ENCODE measurements around the gene RTF1. TPM values are rescaled to one million over a fixed set of nuclear protein-coding genes. Genes with fewer than 3 reads are reported as not detected.
A peak's percentile ranks its signal among the peaks of the same experiment; 100 is the strongest.
"Not testable (repeated sequence)": the region's sequence is repeated elsewhere in the genome, so short reads cannot be mapped to it uniquely, and the experiment has no call there.

Gene RTF1
- total RNA-seq: 26.8 TPM
- long read RNA-seq, full-length matches to known transcripts: 11 of 146 reads
- long read RNA-seq, partial matches to known transcripts: 111 of 146 reads
- long read RNA-seq, other reads (novel, unspliced or antisense): 24 of 146 reads

DNA sequence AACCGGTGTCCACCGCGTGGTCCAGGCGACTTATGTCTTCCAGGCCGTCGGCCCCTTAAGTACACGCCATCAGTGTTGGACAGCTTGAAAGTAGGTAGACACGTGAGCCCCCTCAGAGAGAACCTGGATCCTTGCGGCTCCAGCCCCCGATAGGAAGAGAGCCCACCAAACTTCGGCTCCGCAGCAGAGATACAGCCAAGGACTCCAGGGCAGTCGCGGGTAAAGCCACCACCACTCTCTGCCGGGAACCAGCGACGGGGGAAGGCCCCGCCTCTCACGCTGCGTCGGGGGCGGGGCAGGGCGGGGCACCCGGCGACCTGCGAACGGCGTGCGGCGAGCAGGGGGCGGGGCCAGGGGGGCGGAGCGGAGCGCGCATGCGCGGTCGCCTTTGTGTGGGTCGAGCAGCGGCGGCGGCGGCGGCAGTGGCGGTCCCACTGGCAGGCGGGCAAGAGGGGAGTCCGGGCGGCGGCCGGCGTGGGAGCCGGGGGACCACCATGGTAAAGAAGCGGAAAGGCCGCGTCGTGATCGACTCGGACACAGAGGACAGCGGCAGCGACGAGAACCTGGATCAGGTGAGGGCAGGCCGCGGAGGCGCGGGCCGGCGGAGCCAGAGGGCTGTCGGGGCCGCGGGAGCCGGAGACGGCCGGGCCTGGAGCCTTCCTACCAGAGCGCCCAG is at the start of gene RTF1:
Gene RTF1, plus strand, starts transcription at position 354 of the 676 bp plus-strand sequence. Its CDS starts 21 bp downstream, at position 375.
- intact Hi-C loops (cut with micrococcal nuclease): no loop called here
- peak; percentile 98 for ATAC-seq

DNA sequence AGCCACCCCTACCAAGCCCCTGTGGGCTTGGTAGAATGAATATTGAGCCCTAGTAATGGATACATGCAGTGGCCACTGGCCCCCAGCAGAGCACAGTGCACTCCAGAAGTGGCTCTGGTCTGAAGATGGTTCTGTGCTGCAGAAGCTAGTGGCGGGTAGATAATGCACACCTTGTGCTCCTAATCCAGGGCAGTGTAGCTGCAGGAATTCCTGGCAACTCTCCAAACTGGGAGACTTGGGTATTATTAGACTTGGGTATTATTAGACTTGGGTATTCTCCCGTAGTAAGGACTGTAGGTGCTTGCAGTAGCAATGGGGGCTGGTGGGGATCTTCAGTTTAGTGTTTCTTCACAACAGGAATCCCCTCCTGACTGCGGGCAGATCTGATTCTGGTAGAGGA is 49.5 kb upstream of the RTF1 start:
- peak; percentile 92 for ATAC-seq
- DNase-seq: no peak
- intact Hi-C loops (cut with micrococcal nuclease): no loop called here

More for the DNA sequence above, at the start of gene RTF1:
- peak; percentile 98 for DNase-seq

DNA sequence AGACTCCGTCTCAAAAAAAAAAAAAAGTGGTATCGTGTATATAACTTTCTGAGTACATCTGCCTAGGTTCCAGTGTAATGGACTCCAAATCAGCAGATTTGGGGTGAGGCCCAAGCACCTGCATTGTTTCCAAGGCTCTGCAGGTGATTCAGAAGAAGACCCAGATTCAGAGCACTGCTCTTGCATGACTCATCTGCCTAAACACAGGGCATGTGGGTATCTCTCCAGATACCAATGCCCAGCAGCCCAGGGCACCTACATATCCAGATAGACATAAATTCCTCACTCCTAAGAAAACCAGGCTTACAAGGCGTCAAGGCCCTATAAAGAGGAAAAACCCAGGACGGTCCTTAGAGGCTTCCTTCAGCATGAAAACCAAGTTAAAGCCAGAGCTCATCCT is 38.9 kb upstream of the RTF1 start:
- intact Hi-C loops (cut with micrococcal nuclease): no loop called here
- DNase-seq: no peak
- no peak for ATAC-seq

DNA sequence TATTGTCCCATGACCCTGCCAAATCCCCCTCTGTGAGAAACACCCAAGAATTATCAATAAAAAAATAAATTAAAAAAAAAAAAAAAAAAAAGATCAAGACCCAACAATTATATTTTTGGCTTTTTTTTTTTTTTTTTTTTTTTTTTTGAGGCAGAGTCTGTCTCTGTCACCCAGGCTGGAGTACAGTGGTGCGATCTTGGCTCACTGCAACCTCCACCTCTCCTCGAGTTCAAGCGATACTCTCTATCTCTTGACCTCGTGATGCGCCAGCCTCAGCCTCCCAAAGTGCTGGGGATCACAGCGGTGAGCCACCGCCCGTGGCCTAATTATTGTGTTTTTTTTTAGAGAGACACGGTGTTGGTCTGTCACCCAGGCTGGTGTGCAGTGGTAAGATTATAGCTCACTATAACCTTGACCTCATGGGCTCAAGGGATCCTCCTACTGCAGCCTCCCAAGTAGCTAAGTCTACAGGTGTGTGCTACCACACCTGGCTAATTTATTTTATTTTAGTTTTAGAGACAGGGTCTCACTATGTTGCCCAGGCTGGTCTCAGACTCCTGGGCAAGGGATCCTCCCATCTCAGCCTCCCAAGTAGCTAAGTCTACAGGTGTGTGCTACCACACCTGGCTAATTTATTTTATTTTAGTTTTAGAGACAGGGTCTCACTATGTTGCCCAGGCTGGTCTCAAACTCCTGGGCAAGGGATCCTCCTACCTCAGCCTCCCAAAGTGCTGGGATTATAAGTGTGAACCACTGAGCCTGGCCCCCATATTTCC is 32.7 kb upstream of the RTF1 start:
- intact Hi-C loops (cut with micrococcal nuclease); ATAC-seq; DNase-seq: not testable (repeated sequence)

DNA sequence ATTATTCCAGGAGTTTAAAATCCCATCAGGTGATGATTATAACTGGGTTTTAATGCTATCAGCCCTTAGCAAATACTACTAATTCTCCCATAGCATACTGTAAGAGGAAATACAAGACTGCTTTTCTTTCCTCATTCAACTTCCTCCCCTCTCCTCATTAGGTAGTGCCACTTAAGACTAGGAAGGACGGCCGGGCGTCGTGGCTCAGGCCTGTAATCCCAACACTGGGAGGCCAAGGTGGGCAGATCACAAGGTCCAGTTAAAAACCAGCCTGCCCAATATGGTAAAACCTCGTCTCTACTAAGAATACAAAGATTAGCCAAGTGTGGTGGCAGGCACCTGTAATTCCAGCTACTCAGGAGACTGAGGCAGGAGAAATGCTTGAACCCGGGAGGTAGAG is 29.2 kb upstream of the RTF1 start:
- DNase-seq: no peak
- ATAC-seq: no peak
- intact Hi-C loops (cut with micrococcal nuclease): no loop called here

DNA sequence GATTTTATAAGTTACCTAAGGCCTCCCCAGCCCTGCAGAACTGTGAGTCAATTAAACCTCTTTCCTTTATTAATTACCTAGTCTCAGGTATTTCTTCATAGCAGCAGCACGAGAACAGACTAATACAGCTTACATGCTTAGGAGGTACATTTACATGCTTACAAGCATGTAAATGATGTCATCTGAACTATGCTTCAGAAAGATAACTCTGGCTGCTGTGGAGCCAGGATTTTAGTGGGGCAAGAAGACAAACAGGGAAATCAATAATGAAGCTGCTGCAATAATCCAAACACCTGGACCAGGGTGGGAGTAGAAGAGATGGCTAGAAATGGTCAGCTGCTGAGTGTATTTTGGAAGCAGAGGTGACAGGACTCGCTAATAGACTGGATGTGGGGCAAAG is 24.2 kb upstream of the RTF1 start:
- intact Hi-C loops (cut with micrococcal nuclease): no loop called here
- ATAC-seq: no peak
- DNase-seq: no peak

DNA sequence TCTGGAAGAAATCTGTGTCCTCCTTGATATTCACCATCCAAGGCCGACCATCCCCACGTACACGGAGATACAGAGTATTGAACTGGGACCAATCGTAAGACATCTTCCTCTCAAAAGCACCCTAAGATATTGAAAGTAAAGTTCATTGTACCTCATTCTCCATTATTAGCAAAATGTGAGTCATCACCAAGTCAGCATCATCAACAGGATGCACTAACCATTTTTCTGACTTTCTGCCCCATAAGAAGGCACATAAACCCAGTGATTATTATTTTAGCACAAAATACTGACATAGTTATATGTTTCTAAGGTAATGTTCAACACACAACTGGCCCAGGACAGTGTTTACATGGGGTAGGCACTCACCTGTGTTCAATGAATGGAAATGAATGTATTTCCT is 22.0 kb upstream of the RTF1 start:
- DNase-seq (no peak), ATAC-seq (no peak)
- intact Hi-C loops (cut with micrococcal nuclease): no loop called here

DNA sequence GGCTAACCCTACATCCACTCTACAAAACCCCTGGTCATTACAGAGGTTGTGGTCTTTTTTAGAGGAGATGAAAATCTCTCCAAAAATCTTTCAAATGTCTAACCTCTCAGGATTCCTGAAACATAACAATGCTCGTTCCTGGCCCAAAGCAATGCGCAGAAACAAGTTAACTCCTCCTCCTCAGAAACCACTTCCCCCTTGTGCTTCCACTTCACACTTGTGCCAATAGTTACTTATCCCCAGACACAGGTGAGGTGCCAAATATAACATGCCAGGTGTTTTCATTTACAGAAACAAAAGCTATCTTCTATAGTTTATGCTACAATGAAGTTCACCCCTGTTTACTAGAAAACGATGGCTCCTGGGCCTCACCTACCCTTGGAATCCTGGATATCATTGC is 20.8 kb upstream of the RTF1 start:
- DNase-seq: no peak
- no peak for ATAC-seq
- intact Hi-C loops (cut with micrococcal nuclease): no loop called here

DNA sequence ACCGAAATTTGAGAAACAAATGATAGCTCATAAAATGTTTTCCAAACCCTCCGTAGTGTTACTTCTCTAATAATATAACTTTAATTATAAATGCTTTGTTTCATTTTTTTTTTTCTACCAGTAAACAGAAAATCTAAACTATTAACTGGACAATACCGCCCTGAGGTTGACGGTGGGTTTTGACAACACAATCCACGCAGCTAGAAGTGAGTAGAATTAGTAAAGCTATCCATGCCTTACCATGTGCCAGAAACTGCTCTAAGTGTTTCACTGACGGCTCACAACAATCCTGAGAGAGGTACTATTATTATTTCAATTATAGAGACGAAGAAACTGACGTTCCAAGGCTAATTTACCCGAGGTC is 15.0 kb upstream of the RTF1 start:
- DNase-seq (no peak), ATAC-seq (peak; percentile 21)
- intact Hi-C loops (cut with micrococcal nuclease): no loop called here

DNA sequence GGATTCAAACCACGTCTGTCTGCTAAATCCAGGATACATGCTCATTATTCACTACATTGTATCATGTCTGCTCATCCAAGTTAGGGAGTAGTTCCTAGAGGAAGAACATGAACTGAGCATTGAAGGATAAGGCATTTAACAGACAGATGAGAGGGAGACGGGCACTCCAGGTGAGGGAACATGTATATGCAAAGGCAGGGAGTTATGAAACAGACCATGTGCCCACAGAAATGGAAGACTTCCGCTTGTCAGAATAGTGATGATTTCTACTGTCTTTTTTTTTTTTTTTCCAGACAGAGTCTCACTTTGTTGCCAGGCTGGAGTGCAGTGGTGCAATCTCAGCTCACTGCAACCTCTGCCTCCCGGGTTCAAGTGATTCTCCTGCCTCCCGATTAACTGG is 9.6 kb upstream of the RTF1 start:
- no peak for ATAC-seq
- intact Hi-C loops (cut with micrococcal nuclease): no loop called here
- no peak for DNase-seq

DNA sequence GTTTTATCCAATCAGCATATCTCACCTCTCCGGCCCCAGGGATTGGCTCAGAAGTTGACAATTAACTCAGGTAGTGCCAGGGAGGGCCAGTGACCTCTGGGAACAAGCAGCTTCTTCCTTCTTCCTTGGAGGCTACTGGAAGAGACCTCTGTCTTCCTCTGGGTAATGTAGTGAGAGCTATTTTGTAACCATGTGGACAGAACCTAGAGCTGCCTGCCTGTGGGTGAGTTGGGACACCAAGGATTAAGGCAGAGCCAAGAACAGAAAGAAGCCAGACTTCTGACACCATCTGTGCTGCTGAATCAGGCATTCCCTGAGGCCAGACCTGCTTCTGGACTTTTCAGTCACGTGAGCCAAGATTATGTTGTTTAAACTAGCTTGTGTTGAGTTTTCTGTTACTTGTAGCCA is 8.7 kb upstream of the RTF1 start:
- DNase-seq: no peak
- intact Hi-C loops (cut with micrococcal nuclease): no loop called here
- ATAC-seq: peak; percentile 54

DNA sequence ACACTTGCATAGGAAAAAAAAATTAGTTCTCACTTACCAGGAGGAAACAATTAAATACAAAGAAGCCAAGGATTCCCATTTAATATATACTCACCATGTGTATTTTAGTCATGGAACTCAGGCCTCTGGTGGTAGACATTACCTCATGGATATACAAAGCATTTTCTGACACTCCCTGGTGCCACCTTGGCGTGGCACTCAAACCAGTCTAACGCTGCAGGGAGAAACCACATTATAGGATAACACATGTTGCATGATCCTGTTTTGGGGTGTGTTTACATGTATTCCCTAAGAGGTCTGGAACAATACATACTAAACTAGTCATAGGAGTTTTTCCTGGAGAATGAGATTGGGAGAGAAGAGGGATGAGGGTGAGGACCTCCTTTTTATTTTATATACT is 5.9 kb upstream of the RTF1 start:
- intact Hi-C loops (cut with micrococcal nuclease): no loop called here
- ATAC-seq (no peak), DNase-seq (no peak)

DNA sequence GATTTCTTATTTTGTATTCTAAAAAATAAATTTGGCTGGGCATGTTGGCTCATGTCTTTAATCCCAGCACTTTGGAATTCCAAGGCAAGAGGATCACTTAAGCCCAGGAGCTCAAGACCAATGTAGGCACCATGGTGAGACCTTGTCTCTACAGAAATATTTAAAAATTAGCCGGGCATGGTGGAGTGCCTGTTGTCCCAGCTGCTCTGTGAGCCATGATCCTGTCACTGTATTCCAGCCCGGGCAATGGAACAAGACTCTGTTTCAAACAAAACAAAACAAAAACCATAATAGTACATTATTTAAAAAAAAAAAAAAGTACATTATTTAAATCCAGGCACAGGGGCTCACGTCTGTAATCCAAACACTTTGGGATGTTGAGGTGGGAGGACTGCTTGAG is 5.5 kb upstream of the RTF1 start:
- intact Hi-C loops (cut with micrococcal nuclease): no loop called here
- no peak for DNase-seq
- ATAC-seq: no peak

DNA sequence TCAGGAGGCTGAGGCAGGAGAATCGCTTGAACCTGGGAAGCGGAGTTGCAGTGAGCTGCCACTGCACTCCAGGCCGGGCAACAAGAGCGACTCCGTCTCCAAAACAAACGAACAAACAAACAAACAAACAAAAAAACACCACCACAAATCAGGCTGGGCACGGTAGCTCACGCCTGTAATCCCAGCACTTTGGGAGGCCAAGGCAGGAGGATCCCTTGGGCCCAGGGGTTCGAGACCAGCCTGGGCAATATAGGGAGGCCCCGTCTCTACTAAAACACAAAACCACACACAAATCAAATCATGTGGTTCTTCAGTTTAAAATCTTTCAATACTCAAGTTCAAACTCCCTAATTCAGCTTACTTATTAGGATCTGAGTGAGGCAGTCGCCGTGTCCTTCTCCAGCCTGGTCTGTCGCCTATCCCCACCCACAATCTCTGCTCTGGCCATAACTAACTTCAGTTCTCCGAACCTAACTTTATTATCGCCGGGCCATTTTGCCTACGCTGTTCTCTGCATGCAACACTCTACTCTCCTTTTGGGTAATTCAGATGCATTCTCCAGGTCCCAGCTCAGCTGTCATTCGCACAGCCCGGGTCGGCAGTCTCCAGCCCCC is 660 bp upstream of the RTF1 start:
- ATAC-seq: peak; percentile 26
- intact Hi-C loops (cut with micrococcal nuclease): no loop called here
- no peak for DNase-seq

DNA sequence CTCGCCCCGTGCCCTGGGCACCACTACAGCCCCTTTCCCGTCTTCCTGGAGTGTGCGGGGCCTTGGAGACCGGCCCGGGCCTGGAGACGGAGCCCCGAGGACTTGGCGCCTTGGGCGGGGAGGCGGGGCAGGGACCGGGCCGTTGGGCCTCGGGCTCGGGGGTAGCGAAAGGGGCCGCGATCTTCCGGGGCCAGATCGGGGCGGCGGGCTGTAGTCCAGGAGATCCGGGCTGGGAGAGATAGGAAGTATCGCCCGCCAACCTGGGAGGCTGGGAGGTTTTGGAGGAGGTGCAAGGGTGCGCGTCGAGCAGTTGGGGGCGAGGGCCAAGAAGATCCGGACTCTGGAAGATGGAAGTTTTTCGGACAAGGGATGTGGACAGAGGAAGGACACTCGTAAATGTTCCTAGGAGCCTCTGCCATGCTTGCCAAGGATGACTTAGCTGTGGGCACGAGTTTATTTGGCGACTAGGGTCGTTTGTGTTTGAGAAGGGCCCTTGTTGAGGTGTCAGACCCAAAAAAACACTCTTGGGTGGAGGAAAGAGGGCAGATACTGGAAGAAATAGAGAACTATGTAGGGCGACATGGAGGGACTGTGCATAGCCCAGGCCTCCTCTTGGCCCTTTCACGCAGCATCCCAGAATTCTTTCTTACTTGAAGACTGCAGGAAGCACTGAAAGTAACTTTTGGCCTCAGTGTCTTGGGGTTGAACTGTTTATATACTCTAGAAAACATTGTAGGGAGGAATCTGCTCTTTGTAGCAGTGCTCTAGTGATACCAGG is 712 bp downstream of the RTF1 start:
- ATAC-seq (peak; percentile 58), DNase-seq (no peak)
- intact Hi-C loops (cut with micrococcal nuclease): no loop called here

DNA sequence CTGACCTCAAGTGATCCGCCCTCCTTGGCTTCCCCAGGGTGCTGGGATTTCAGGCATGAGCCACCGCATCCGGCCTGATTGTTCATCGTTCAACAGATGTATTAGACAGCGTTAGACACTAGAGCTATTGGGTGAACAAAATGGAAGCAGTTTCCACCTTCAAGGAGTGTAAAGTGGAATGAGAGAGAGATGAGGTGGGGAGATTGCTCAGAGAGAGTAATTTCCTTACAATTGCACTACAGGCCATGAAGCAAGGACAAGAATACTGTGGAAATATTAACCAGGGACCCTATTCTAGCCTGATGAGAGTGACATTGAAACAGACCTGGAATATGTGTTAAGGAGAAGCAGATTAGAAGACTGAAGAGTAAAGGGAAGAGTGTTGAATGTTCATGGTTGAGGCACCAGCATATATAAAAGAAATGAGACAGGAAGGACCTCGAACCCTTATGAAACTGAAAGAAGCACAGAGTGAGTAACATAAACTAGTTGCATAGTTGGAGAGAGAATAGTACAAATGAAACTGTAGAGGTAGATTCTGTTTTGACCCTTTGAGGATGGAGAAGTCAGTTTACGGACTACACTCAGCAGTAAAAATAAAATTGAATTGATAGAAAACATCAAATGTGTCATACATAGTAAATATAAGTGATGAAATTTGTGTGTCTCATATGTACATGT is 7.2 kb downstream of the RTF1 start:
- DNase-seq (no peak), ATAC-seq (no peak)
- intact Hi-C loops (cut with micrococcal nuclease): no loop called here

DNA sequence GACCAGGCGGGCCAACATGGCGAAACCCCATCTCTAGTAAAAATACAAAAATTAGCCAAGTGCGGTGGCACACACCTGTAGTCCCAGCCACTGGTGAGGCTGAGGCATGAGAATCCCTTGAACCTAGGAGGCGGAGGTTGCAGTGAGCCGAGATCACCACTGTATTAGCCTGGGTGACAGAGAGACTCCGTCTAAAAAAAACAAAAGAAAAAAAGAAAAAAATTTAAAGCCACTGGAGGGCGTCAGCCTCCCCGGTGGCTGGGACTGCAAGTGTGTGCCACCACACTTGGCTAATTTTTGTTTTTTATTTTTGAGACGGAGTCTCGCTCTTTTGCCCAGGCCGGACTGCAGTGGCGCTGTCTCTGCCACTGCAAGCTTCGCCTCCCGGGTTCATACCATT is 7.9 kb downstream of the RTF1 start:
- intact Hi-C loops (cut with micrococcal nuclease): no loop called here

DNA sequence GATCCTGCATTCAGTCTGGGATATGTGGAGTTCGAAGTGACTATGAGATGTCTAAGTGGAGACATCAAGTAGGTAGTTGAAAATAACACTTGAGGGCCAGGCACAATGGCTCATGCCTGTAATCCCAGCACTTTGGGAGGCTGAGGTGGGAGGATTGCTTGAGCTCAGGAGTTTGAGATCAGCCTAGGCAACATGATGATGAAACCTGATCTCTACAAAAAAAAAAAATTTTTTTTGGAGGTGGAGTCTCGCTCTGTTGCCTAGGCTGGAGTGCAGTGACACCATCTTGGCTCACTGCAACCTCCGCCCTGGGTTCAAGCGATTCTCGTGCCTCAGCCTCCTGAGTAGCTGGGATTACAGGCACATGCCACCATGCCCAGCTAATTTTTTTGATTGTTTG is 9.0 kb downstream of the RTF1 start:
- DNase-seq; ATAC-seq; intact Hi-C loops (cut with micrococcal nuclease): not testable (repeated sequence)

More for the DNA sequence above, 7.9 kb downstream of the RTF1 start:
- no peak for ATAC-seq
- no peak for DNase-seq

Measured in left ventricle myocardium superior (tissue), 1 donor.